ENCODE data around the gene CAPS. TPM values are rescaled to one million over a fixed set of nuclear protein-coding genes. Genes with fewer than 3 reads are reported as not detected.

Gene CAPS
- total RNA-seq: 1 to 10 TPM; 2.1 to 2.8 TPM

GRCh38 chr19:5913739-5914357 is at the start of gene CAPS:
TSS of gene CAPS (plus strand) at chr19:5914254. CDS start at chr19:5914407, 153 bp downstream.
- ATAC-seq: no peak
- CTCF ChIA-PET: no interaction called here
- TF ChIP-seq CTCF (IDR thresholded peaks at IDR 0.05): no peak
- Mint-ChIP-seq H3K9me3 (no peaks in the 10 kb centered on the region), H3K27me3 (no peaks in the 10 kb centered on the region), H3K4me3 (no peak within 1 kb of the TSS), H3K36me3 (ENCODE audit: low read depth) (peaks cover 2% of the 10 kb centered on the region), H3K4me1 (ENCODE audit: low read depth) (no peaks in the 10 kb centered on the region), H3K27ac (no peak within 1 kb of the TSS)
- POLR2A ChIA-PET: no interaction called here
- no peak for DNase-seq
- intact Hi-C loops (cut with micrococcal nuclease): no loop called here

- TF ChIP-seq CTCF (IDR thresholded peaks at IDR 0.05): no peak
- intact Hi-C loops (cut with micrococcal nuclease): no loop called here
- Mint-ChIP-seq H3K27me3 (no peaks in the 10 kb centered on the region), H3K4me1 (ENCODE audit: low read depth) (no peaks in the 10 kb centered on the region), H3K36me3 (ENCODE audit: low read depth) (no peaks in the 10 kb centered on the region), H3K4me3 (no peak overlapping the region), H3K27ac (no peak overlapping the region), H3K9me3 (no peaks in the 10 kb centered on the region)
- ATAC-seq (no peak), DNase-seq (no peak)
- POLR2A ChIA-PET: no interaction called here
- CTCF ChIA-PET: no interaction called here
Measured at GRCh38 chr19:5864725-5865486, 49.1 kb upstream of the CAPS start.

- TF ChIP-seq CTCF (IDR thresholded peaks at IDR 0.05): no peak
- no peaks in the 10 kb centered on the region for H3K27me3 Mint-ChIP-seq
- intact Hi-C loops (cut with micrococcal nuclease): no loop called here
Measured at GRCh38 chr19:5865772-5866171, 48.3 kb upstream of the CAPS start.

GRCh38 chr19:5867201-5868136 is 46.6 kb upstream of the CAPS start:
- no peak overlapping the region for H3K27ac Mint-ChIP-seq
- POLR2A ChIA-PET: no interaction called here
- no peak overlapping the region for H3K4me3 Mint-ChIP-seq
- no peaks in the 10 kb centered on the region for H3K36me3 Mint-ChIP-seq (ENCODE audit: low read depth)
- CTCF ChIA-PET: interaction anchor here (1.4 to 1.5 kb wide), 2 partner anchors 63 kb away, joined by 4 read pairs; no protein-coding TSS in a partner anchor
- no peaks in the 10 kb centered on the region for H3K9me3 Mint-ChIP-seq
- DNase-seq (no peak), ATAC-seq (no peak)
- no peak for TF ChIP-seq CTCF (IDR thresholded peaks at IDR 0.05)
- no peaks in the 10 kb centered on the region for H3K27me3 Mint-ChIP-seq
- intact Hi-C loops (cut with micrococcal nuclease): no loop called here
- H3K4me1 Mint-ChIP-seq (ENCODE audit: low read depth): no peaks in the 10 kb centered on the region

More at GRCh38 chr19:5865772-5866171, 48.3 kb upstream of the CAPS start:
- no peak for DNase-seq
- Mint-ChIP-seq H3K27ac (no peak overlapping the region), H3K4me3 (no peak overlapping the region), H3K36me3 (ENCODE audit: low read depth) (no peaks in the 10 kb centered on the region), H3K4me1 (ENCODE audit: low read depth) (no peaks in the 10 kb centered on the region), H3K9me3 (no peaks in the 10 kb centered on the region)
- ChIA-PET POLR2A (no interaction called here), CTCF (interaction anchor here (1.4 kb wide), 1 partner anchor 62 kb away, joined by 4 read pairs; no protein-coding TSS in a partner anchor)
- ATAC-seq: no peak

Measured in activated CD8-positive, alpha-beta T cell treated with anti-CD3 and anti-CD28 coated beads for 36 hours (primary cell).